Measurements from ENCODE around the gene WDR20.

GRCh38 chr14:102230481-102231210 lies 90.9 kb downstream of the WDR20 start:
- TF ChIP-seq CTCF (IDR thresholded peaks at IDR 0.05; ENCODE audit: poor library complexity) (no peak), EZH2 (IDR thresholded peaks at IDR 0.05; ENCODE audit: borderline replicate concordance) (no peak)

Data from hepatocyte (in vitro differentiated cells).